ENCODE data around the gene TMEM59L.
A peak's percentile ranks its signal among the peaks of the same experiment; 100 is the strongest.
"Not testable (repeated sequence)": the region's sequence is repeated elsewhere in the genome, so short reads cannot be mapped to it uniquely, and the experiment has no call there.

TMEM59L gene

GRCh38 chr19:18612772-18613588, at the start of gene TMEM59L:
Gene TMEM59L (plus strand): TSS chr19:18612870. CDS start chr19:18612959, 89 bp downstream.
- DNase-seq (ENCODE audit: low spot score) = no peak

- no peak for DNase-seq (ENCODE audit: low spot score)
Measured at GRCh38 chr19:18566953-18567352, 45.7 kb upstream of the TMEM59L start.

- DNase-seq (ENCODE audit: low spot score) = no peak
Measured at GRCh38 chr19:18568367-18568766, 44.3 kb upstream of the TMEM59L start.

DNA sequence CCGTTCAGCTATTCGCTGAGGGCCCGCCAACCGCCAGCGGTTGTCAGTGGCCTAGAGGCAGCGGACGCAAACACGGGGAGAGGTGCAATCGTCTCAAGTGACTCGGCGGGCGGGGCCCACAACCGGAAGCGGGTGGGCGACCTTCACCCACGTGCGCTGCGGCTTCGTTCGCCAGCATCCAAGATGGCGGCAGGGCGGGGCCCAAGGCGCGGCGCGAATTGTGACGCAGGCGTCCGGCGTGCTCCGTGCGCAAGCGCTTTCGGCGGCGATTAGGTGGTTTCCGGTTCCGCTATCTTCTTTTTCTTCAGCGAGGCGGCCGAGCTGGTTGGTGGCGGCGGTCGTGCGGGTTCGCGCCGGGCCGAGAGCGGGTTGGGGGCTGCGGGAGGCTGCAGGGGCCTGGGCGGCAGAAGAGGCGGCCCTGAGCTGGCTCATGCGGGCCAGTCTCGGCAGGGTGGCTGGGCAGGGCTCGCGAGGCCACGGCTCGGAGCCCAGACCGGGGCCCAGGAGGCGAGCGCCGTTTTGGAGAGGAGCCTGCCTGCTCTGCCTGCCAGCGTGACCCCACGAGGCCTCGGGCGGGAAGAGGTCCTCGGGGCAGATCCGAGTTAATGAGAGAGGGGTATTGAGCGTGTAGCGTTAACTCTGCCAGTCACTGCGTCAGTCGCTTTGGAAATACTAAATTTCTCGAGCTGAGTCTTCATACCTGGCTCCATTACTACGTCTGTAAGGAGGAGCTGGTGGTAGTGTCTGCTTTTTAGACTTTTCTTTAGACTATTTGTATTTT, 40.9 kb upstream of the TMEM59L start, which contains the start of gene UBA52:
TSS of gene UBA52 (plus strand) at position 294 of the 781 bp plus-strand sequence. CDS start 1,444 bp downstream, outside the sequence.
- DNase-seq (ENCODE audit: low spot score) = peak; percentile 99

DNA sequence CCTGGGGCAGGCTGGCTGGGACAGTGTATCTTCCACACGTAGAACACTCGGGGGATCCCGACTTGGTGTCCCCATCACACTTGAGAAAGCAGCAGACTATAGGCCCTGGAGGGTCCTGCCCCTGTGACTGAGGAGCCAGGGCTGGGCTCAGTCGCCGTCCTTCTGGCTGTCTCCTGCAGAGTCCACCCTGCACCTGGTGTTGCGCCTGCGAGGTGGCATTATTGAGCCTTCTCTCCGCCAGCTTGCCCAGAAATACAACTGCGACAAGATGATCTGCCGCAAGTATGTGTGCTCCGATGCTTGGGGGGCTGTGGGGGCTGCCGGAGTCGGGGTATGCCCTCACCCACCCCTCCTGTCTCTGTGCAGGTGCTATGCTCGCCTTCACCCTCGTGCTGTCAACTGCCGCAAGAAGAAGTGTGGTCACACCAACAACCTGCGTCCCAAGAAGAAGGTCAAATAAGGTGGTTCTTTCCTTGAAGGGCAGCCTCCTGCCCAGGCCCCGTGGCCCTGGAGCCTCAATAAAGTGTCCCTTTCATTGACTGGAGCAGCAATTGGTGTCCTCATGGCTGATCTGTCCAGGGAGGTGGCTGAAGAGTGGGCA, 37.9 kb upstream of the TMEM59L start:
- DNase-seq (ENCODE audit: low spot score) = no peak

- DNase-seq (ENCODE audit: low spot score) = no peak
Measured at GRCh38 chr19:18576383-18576782, 36.3 kb upstream of the TMEM59L start.

- no peak for DNase-seq (ENCODE audit: low spot score)
Measured at GRCh38 chr19:18577365-18577914, 35.2 kb upstream of the TMEM59L start.

DNA sequence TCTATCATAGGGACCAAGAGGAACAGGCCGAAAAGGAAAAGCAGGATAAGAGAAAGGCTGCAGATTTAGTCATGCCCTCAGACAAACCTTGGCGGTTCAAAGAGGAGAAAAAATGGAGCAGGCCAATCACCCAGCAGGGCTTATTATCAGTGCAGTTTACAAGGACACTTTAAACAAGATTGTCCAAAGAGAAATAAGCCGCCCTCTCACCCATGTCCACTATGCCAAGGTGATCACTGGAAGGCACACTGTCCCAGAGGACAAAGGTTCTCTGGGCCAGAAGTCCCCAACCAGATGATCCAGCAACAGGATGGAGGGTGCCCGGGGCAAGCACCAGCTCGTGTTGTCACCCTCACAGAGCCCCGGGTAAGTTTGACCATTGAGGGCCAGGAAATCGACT, 32.4 kb upstream of the TMEM59L start:
- no peak for DNase-seq (ENCODE audit: low spot score)

DNA sequence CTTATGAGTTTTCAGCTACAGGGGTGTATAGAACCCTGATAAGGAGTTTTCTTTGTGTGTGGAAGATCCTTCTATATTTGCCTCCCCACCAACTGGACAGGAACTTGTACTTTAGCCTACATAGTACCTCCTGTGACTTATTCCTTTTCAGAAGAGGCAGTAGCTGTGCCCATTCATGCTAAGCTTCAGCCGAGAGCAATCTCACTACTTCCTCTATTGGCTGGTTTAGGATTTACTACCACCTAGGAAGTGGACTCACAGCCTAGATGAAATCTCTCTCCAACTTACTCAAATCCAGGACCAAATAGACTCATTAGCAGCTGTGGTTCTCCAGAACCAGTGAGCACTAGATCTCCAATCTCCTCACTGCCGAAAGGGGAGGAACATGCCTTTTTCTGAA, 26.4 kb upstream of the TMEM59L start:
- peak; percentile 54 for DNase-seq (ENCODE audit: low spot score)

DNA sequence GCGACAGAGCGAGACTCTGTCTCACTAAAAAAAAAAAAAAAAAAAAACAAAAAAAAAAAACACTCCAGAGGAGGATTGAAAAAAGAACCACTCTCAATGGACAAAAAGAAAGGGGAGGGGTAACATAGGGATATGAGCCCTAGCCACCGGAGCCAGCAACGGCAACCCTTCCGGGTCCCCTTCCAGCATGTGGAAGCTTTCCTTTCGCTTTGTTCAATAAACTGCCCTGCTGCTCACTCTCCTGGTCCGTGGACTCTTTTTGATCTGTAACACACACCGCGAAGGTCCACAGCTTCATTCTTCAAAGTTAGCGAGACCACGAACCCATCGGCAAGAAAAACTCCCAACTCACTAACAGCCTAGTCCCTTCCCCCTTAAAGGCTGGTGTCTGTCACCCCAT, 25.1 kb upstream of the TMEM59L start:
- no peak for DNase-seq (ENCODE audit: low spot score)

DNA sequence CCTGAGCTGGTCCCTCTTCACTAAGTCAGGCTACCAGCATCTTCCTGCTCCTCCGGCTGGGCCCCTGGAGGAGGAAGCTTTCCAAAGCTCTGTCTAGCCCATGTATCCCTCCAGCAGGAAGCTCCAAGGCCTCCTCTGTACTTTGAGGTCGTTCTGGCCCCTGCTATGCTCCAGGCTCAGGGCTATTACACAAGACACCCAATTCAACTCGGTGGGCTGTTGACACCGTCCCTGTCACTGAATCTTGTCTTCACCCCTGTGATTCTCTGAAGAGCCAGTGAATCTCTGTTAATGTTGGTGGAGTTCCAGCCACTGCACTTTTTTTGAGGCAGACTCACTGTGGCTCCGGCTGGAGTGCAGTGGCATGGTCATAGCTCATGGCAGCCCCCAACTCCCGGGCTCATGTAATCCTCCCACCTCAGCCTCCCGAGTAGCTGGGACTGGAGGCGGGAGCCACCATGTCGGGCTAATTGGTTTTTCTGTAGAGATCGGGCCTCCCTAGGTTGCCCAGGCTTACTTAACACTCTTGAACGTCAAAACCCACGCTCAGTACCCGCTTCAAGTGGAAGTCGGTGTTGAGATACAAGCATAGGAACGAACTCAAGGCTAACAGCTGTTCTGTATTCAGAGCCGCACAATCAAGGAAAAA, 24.6 kb upstream of the TMEM59L start:
- peak; percentile 32 for DNase-seq (ENCODE audit: low spot score)

GRCh38 chr19:18588611-18589379, 23.9 kb upstream of the TMEM59L start, which contains the start of gene REX1BD:
Gene REX1BD (plus strand): TSS chr19:18588798. CDS start chr19:18588802, 4 bp downstream.
- DNase-seq (ENCODE audit: low spot score) = peak; percentile 94

DNA sequence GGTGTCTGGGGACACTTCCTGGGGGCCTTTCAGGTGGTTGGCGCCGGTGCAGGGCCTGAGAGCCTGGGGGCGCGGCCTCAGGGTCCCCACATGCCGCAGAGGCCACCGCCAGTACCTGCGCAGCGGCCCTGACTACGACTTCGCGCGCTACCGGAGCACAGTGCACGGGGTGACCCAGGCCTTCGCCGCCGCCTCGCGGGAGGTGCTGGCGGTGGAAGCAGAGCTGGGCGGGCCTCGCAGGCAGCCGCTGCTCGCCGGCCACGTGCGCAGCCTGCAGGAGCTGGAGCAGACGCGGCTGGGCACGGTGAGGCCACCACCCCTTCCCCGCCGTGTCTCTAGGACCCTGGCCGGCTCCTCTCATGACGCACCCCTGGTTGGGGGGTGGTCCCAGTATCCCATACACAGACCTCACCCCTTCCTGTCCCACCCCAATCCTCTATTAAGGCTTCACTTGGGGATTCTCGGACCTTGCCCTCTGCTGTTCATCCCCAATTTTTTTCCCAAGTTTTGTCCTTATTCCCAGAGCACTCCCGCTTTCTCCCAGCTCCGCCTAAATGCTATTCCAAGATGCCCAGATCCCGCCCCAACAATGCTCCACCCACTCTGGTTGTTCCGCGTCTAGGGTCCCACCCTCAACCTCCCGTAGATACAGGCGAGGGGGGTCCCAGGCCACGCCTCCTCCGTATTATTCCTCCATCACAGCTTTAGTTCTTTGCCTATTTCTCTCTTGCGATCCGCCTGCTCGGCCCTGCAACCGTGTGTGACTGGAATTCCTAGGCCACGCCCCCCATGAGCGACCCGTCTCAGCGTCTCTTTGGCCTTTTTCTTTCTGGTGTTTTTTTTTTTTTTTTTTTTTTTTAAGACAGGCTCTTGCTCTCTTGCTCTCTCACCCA, 23.0 kb upstream of the TMEM59L start:
- DNase-seq (ENCODE audit: low spot score) = peak; percentile 86

DNA sequence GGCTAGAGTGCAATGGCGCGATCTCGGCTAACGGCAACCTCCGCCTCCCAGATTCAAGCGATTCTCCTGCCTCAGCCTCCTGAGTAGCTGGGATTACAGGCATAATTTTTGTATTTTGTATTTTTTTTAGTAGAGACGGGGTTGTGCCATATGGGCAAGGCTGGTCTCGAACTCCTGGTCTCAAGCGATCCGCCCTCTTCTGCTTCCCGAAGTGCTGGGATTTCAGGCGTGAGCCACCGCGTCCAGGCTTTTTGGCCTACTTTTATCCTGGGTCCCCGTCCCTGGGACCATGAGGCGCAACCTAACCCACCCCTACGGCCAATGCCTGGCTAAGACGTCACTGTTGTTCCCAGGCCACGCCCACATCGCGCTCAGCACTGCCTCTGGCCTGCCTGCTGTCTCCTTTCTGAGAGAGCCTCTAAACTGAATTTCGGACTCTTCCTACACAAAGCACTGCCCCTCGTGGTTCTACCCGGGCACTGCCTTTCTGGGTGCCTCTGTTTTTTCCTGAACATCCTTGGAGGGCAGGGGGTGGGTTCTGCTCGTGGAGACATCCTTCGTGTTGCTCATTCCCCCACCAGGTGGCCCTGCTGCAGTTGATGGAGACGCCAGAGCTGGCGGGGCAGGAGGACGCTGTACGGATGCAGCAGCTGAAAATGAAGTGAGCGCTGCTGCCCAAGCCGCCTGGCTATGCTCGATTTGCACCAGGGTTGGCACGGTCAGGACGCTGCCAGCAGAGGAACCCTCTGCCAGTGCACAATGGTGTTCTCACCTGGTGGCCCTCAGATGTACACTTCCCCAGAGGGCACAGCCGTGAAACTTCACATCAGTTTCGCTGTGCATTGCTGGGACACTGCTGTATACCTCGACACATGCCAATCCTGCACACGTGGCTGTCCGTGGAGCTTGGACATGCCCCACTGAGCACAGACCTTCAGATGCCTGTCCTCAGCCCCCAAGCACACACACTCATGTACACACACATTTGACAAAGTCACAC, 22.1 kb upstream of the TMEM59L start:
- peak; percentile 35 for DNase-seq (ENCODE audit: low spot score)

- no peak for DNase-seq (ENCODE audit: low spot score)
Measured at GRCh38 chr19:18591735-18592385, 20.8 kb upstream of the TMEM59L start.

GRCh38 chr19:18592732-18593131, 19.9 kb upstream of the TMEM59L start:
- DNase-seq (ENCODE audit: low spot score) = not testable (repeated sequence)

DNA sequence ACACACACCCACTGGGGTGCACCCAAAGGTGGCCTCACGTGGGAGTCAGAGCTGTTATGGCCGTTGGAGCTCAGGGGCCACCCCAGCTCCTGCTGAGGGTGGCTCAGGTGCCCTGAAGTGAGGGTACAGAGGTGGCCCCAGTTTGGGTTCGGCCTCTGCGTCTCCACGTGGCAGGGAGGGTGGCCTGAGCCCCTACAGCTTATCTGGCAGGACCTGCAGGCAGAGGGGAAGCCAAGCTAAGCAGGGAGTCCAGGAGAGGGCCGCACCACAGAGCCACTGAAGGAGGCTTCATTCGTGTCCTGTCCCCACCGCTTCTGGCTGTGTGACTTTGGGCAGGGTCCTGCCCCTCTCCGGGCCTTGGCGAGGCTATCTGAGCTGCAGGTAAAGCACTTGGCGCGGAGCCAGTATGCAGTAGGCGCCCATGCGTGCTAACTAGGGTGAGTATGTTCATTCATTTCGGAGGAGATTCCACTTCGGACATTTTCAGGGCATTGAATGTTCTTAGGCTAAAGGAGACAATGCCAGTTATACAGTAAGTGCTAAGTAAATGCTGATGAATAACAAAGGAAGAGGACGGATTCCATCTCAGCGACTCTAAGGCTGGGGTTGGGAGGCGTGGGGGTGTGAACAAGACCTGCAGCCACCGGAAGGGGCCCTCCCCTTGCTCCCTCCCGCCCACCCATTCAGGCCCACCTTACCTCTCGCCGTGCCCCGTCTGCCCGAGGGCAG, 19.1 kb upstream of the TMEM59L start:
- no peak for DNase-seq (ENCODE audit: low spot score)

Data from NAMALWA (cell line).